HFFc6 (cell line): ENCODE results near the gene SNX30. TPM values are rescaled to one million over a fixed set of nuclear protein-coding genes. Genes with fewer than 3 reads are reported as not detected.
A peak's percentile ranks its signal among the peaks of the same experiment; 100 is the strongest.

ENCODE experiments used
- DNase-seq: peaks from one replicate; pipeline ENCODE4 v3.0.0-alpha.2; 2018
- H3K27ac Mint-ChIP-seq: 2 replicates; pipeline ENCODE4 v1.8.0; 2020; ENCODE audit warnings: mild to moderate bottlenecking, mixed read lengths
- H3K27me3 Mint-ChIP-seq: 2 replicates; pipeline ENCODE4 v1.8.0; 2021; ENCODE audit warnings: mild to moderate bottlenecking, moderate library complexity, mixed read lengths; ENCODE audit not compliant: insufficient read depth
- H3K36me3 Mint-ChIP-seq: 2 replicates; pipeline ENCODE4 v1.8.0; 2021; ENCODE audit warnings: low read depth, mixed read lengths
- H3K4me1 Mint-ChIP-seq: 2 replicates; pipeline ENCODE4 v1.8.0; 2020; ENCODE audit warnings: low read depth, mixed read lengths
- H3K4me3 Mint-ChIP-seq: 2 replicates; pipeline ENCODE4 v1.8.0; 2020; ENCODE audit warnings: mild to moderate bottlenecking, moderate library complexity, mixed read lengths
- H3K9me3 Mint-ChIP-seq: 2 replicates; pipeline ENCODE4 v1.8.0; 2020; ENCODE audit warnings: mild to moderate bottlenecking, mixed read lengths
- CTCF ChIP-seq: fragments of 200-600 bp; sonication (generic); IDR thresholded peaks from 2 replicates; pipeline ENCODE4 v1.5.0; 2021; ENCODE audit warnings: antibody characterized with exemption, mild to moderate bottlenecking
- total RNA-seq, 6 experiments: library from RNA; stranded (reverse); fragmentation: NEBNext Ultra II Directional; extraction: Animal tissue kit (Norgen Biotek cat#: 25700); gene quantifications; 2 replicates in 1 of 6; 3 replicates in 5 of 6; pipeline ENCODE4 v1.2.3, GENCODE V29; 2021

SNX30 gene
- total RNA-seq, 6 experiments from 2014 or later, result 11.1 to 14.9 (median 13.9) TPM

- H3K36me3 Mint-ChIP-seq, result no peaks in the 10 kb centered on the region
- no peak for DNase-seq
- no peak for TF ChIP-seq CTCF
- peaks cover 13% of the 10 kb centered on the region for H3K4me1 Mint-ChIP-seq
- no peak within 1 kb of the TSS for H3K27ac Mint-ChIP-seq
- H3K4me3 Mint-ChIP-seq, result peak within 1 kb of the TSS; percentile 59
- peaks cover 18% of the 10 kb centered on the region for H3K27me3 Mint-ChIP-seq
- H3K9me3 Mint-ChIP-seq, result no peaks in the 10 kb centered on the region; the same call in 1 of the 2 replicates
Observed at GRCh38 chr9:112890106-112891081, 139.8 kb downstream of the SNX30 start, which contains the start of gene SLC46A2. TSS of gene SLC46A2 (minus strand) at chr9:112890876. CDS start at chr9:112890681, 195 bp downstream.

- H3K27me3 Mint-ChIP-seq, result peaks cover 16% of the 10 kb centered on the region
- H3K36me3 Mint-ChIP-seq, result no peaks in the 10 kb centered on the region
- H3K9me3 Mint-ChIP-seq, result no peaks in the 10 kb centered on the region; the same call in 1 of the 2 replicates
- DNase-seq, result no peak
- no peak overlapping the region for H3K27ac Mint-ChIP-seq
- H3K4me3 Mint-ChIP-seq, result no peak overlapping the region
- H3K4me1 Mint-ChIP-seq, result peaks cover 13% of the 10 kb centered on the region
- no peak for TF ChIP-seq CTCF
Observed at GRCh38 chr9:112891521-112891920, 141.0 kb downstream of the SNX30 start.

- no peak for DNase-seq
- peaks cover 13% of the 10 kb centered on the region for H3K4me1 Mint-ChIP-seq
- TF ChIP-seq CTCF, result no peak
- no peaks in the 10 kb centered on the region; the same call in 1 of the 2 replicates for H3K9me3 Mint-ChIP-seq
- peaks cover 23% of the 10 kb centered on the region for H3K27me3 Mint-ChIP-seq
- H3K36me3 Mint-ChIP-seq, result no peaks in the 10 kb centered on the region
- no peak overlapping the region for H3K4me3 Mint-ChIP-seq
- no peak overlapping the region for H3K27ac Mint-ChIP-seq
Observed at GRCh38 chr9:112892981-112893380, 142.4 kb downstream of the SNX30 start.

GRCh38 chr9:112894041-112894440 is 143.5 kb downstream of the SNX30 start:
- Mint-ChIP-seq H3K9me3 (no peaks in the 10 kb centered on the region; the same call in 1 of the 2 replicates), H3K27ac (no peak overlapping the region), H3K4me1 (peaks cover 18% of the 10 kb centered on the region), H3K27me3 (peaks cover 27% of the 10 kb centered on the region), H3K4me3 (no peak overlapping the region), H3K36me3 (no peaks in the 10 kb centered on the region)
- no peak for TF ChIP-seq CTCF
- peak; percentile 7 for DNase-seq

GRCh38 chr9:112894699-112895098 is 144.1 kb downstream of the SNX30 start:
- no peaks in the 10 kb centered on the region for H3K36me3 Mint-ChIP-seq
- TF ChIP-seq CTCF, result no peak
- H3K27ac Mint-ChIP-seq, result no peak overlapping the region
- DNase-seq, result no peak
- H3K4me1 Mint-ChIP-seq, result peaks cover 22% of the 10 kb centered on the region
- no peak overlapping the region for H3K4me3 Mint-ChIP-seq
- H3K9me3 Mint-ChIP-seq, result no peaks in the 10 kb centered on the region; the same call in 1 of the 2 replicates
- peaks cover 23% of the 10 kb centered on the region for H3K27me3 Mint-ChIP-seq
